Spinal cord (tissue), 10 donors: ENCODE data around the gene CMIP. TPM values are rescaled to one million over a fixed set of nuclear protein-coding genes. Genes with fewer than 3 reads are reported as not detected.
A peak's percentile ranks its signal among the peaks of the same experiment; 100 is the strongest.

ENCODE experiments used
- DNase-seq, 6 donors: peaks; one replicate each; pipeline versions ENCODE4 v3.0.0 to v3.0.0-alpha.2; 2013 to 2015; ENCODE audit warnings: low spot score in 6 of 6, low read depth in 4 of 6
- H3K27ac ChIP-seq: one replicate; pipeline ENCODE4 v1.5.1; 2013; ENCODE audit warnings: low read depth, low read length, control low read depth
- H3K27me3 ChIP-seq: one replicate; pipeline ENCODE4 v1.6.1; 2013; ENCODE audit warnings: low read length; ENCODE audit not compliant: control insufficient read depth, insufficient read depth
- H3K36me3 ChIP-seq: one replicate; pipeline ENCODE4 v1.6.1; 2013; ENCODE audit warnings: low read length; ENCODE audit not compliant: control insufficient read depth, insufficient read depth
- H3K4me1 ChIP-seq: one replicate; pipeline ENCODE4 v1.6.1; 2013; ENCODE audit warnings: low read length; ENCODE audit not compliant: control insufficient read depth, insufficient read depth
- H3K4me3 ChIP-seq: one replicate; pipeline ENCODE4 v1.5.1; 2013; ENCODE audit warnings: low read depth, low read length, control low read depth
- H3K9me3 ChIP-seq: one replicate; pipeline ENCODE4 v1.6.1; 2013; ENCODE audit warnings: low read length; ENCODE audit not compliant: control insufficient read depth, insufficient read depth
- WGBS: methylation state at CpG from one replicate; pipeline ENCODE4 v1.1.5; 2013; ENCODE audit warnings: missing lambda C conversion rate; ENCODE audit not compliant: insufficient coverage; 5-methylcytosine and 5-hydroxymethylcytosine counted together
- polyA plus RNA-seq, 2 donors: library from polyadenylated mRNA; unstranded; fragments of 120-200 nt; gene quantifications; one replicate each; pipeline ENCODE4 v1.2.1, GENCODE V29; 2013; ENCODE audit not compliant: insufficient read length in 2 of 2
- total RNA-seq, 2 donors: library from RNA; depleted of rRNA in 1 of 2; stranded (reverse); fragments of 120-200 nt in 1 of 2; fragments of >200 nt in 1 of 2; gene quantifications; one replicate each; pipeline versions ENCODE4 v1.2.3 to v1.2.4, GENCODE V29; 2013 to 2014
- donor health status: healthy.

CMIP gene
- total and polyA plus RNA-seq, 4 donors = 20.6 to 151 (median 100) TPM

GRCh38 chr16:81676066-81676882 is 231.7 kb downstream of the CMIP start:
- Histone ChIP-seq H3K9me3 (no peaks in the 10 kb centered on the region), H3K4me3 (no peak overlapping the region), H3K27me3 (no peaks in the 10 kb centered on the region), H3K36me3 (peaks cover 68% of the 10 kb centered on the region), H3K4me1 (peaks cover 28% of the 10 kb centered on the region), H3K27ac (no peak overlapping the region)
- 31% methylated on average over 18 of the region's 19 CpGs for WGBS
- DNase-seq = peak in 1 of 6 donors; percentile 65

DNA sequence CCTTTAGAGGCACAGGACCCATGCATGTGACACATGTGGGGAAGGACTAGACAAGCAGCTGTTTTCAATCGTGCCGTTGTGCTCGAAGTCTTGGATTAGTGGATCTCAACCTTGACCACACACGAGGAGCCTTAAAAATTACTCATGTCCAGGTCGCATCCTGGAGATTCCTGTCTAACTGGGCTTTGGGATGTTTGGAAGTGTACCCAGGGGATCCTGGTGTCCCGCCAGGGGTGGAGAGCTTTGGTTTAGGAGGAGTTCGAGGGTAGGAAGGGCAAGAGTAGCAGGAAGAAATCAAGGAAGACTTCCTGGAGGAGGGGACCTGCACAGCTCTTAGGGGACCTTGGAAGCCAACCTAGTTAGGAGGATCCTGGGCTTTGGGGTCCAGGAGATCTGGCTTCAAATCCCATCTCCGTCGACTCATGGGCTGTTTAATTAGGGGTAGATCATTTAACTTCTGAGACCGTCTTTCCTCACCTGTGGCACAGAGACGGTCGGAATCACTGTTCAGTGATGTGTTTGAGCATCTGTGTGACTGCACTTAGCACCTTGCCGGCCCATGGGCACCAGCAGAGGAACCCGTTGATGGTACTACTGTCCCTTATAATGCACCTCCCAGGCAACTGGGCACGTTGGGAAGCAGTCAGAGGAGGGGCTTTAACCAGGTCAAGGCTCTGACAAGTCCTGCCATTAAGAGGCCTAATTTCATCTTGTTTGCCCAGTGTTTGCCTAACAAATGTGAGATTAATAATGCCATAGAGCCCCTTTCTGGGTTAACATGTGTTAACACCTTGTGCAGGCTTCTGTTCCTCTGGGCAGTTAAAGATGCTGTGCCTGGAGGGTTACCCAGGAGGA is 232.5 kb downstream of the CMIP start:
- no peaks in the 10 kb centered on the region for H3K9me3 ChIP-seq
- no peak overlapping the region for H3K4me3 ChIP-seq
- peaks cover 32% of the 10 kb centered on the region for H3K4me1 ChIP-seq
- H3K36me3 ChIP-seq = peaks cover 62% of the 10 kb centered on the region
- H3K27me3 ChIP-seq = no peaks in the 10 kb centered on the region
- WGBS = 87% methylated on average over 8 of the region's 15 CpGs
- no peak overlapping the region for H3K27ac ChIP-seq
- no peak for DNase-seq

- Histone ChIP-seq H3K4me3 (no peak overlapping the region), H3K27me3 (no peaks in the 10 kb centered on the region), H3K9me3 (no peaks in the 10 kb centered on the region), H3K4me1 (peaks cover 32% of the 10 kb centered on the region), H3K36me3 (peaks cover 57% of the 10 kb centered on the region), H3K27ac (no peak overlapping the region)
- WGBS = 90% methylated on average over 35 of the region's 35 CpGs
- no peak for DNase-seq
Observed at GRCh38 chr16:81678326-81679095, 233.9 kb downstream of the CMIP start.

- 97% methylated on average over 15 of the region's 16 CpGs for WGBS
- Histone ChIP-seq H3K27ac (peak overlapping the region; percentile 48), H3K4me1 (peaks cover 34% of the 10 kb centered on the region), H3K9me3 (no peaks in the 10 kb centered on the region), H3K4me3 (no peak overlapping the region), H3K27me3 (no peaks in the 10 kb centered on the region), H3K36me3 (peaks cover 61% of the 10 kb centered on the region)
- no peak for DNase-seq
Observed at GRCh38 chr16:81679721-81680430, 235.3 kb downstream of the CMIP start.

GRCh38 chr16:81680444-81681275 is 236.1 kb downstream of the CMIP start:
- H3K27me3 ChIP-seq = no peaks in the 10 kb centered on the region
- H3K27ac ChIP-seq = peak overlapping the region; percentile 48
- no peaks in the 10 kb centered on the region for H3K9me3 ChIP-seq
- no peak for DNase-seq
- no peak overlapping the region for H3K4me3 ChIP-seq
- peaks cover 64% of the 10 kb centered on the region for H3K36me3 ChIP-seq
- WGBS = 65% methylated on average over 20 of the region's 22 CpGs
- peaks cover 33% of the 10 kb centered on the region for H3K4me1 ChIP-seq

DNA sequence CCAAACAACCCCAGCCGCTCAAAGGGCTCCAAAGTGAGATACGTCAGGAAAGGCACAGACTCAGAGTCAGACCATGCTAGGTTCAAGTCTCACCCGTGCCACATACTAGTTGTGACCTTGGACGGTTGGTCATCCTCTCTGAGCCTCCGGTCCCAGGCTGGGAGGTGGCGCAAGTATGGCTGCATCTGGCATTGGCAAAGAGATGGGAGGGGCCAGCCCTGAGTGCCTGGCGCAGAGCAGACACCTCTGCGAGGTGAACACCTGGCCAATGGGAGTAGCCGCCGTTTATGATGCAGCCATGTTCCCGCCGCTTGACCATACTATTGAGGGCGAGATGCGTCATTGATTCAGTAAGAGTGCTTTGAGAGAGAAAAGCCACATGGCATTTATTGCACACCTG is 236.7 kb downstream of the CMIP start:
- no peak for DNase-seq
- peaks cover 64% of the 10 kb centered on the region for H3K36me3 ChIP-seq
- H3K9me3 ChIP-seq = no peaks in the 10 kb centered on the region
- peaks cover 32% of the 10 kb centered on the region for H3K4me1 ChIP-seq
- H3K27ac ChIP-seq = peak overlapping the region; percentile 48
- H3K27me3 ChIP-seq = no peaks in the 10 kb centered on the region
- no peak overlapping the region for H3K4me3 ChIP-seq
- WGBS = 94% methylated on average over 14 of the region's 14 CpGs

DNA sequence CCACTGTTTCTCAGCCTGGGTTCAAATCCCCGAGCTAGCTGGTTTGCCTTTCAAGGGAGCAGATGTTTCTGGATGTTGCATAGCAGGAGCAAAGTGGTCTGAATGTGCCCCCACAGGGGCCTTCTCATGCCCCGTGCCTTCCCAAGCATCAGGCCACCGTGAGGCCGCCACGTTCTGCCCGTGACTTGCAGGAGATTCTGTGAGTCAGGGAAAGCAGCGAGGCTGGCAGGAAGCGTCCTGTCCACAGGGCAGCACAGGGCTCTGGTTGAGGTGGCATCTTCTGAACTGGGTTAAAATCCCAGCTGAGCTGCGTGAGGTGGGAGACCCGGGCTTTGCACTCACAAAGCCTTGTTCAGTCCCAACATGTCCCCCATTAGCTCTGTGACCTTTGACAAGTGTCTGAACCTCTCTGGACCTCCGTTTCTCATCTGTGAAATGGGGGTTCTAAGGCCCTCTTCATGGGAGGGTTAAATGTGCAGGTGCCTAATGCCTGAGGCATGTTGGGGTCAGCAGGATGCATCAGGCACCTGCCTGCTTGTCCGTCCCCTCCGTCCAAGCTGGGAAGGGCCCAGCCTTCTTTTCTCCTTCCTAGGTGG is 239.7 kb downstream of the CMIP start:
- no peak for DNase-seq
- Histone ChIP-seq H3K4me1 (peaks cover 47% of the 10 kb centered on the region), H3K27ac (no peak overlapping the region), H3K9me3 (no peaks in the 10 kb centered on the region), H3K4me3 (no peak overlapping the region), H3K27me3 (no peaks in the 10 kb centered on the region), H3K36me3 (peaks cover 57% of the 10 kb centered on the region)
- WGBS = 93% methylated on average over 13 of the region's 13 CpGs

- Histone ChIP-seq H3K36me3 (peaks cover 51% of the 10 kb centered on the region), H3K4me3 (no peak overlapping the region), H3K27me3 (no peaks in the 10 kb centered on the region), H3K27ac (no peak overlapping the region), H3K9me3 (no peaks in the 10 kb centered on the region), H3K4me1 (peaks cover 42% of the 10 kb centered on the region)
- 85% methylated on average over 11 of the region's 12 CpGs for WGBS
- no peak for DNase-seq
Observed at GRCh38 chr16:81684901-81685300, 240.3 kb downstream of the CMIP start.
